ENCODE data around the gene KLHL40. TPM values are rescaled to one million over a fixed set of nuclear protein-coding genes. Genes with fewer than 3 reads are reported as not detected.

KLHL40 gene
- total and polyA plus RNA-seq, 2 donors (not counting 1 experiment from before 2014, with no cell fraction given), result not detected

DNA sequence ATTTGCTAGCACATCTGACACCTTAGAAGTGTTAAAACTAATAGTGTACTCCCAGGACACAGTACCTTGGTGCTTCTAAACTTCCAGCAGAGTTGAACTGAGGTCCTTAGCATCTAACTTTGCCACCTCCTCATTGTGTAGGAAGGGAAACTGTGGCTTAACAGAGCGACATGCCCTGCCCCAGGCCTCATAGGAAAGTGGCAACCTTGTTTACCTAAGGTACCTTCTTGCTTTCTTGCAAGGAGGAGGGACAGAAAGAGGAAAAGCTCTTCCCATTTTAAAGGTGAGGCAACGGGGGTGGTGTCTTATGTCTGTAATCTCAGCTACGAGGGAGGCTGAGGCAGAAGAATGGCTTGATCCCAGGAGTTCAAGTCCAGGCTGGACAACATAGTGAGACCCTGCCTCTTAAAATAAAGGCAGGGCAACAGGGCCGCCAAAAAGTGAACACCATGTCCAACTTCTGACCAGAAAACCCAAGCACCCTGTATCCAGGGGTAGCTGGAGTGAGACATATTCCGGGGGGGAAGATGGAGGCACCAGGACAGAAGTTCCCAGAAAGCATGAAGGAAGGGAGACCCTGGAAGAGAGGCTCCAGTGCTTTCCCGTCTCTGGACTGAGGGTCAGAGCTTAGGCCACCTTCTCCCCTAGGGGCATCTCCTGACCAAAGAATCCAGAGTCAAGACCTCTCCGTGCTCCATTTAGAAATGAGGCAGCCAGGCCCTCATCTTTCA lies 540 bp upstream of the KLHL40 start:
- no peak for DNase-seq (ENCODE audit: low read depth in 2 of 2)
- H3K4me2 ChIP-seq (ENCODE audit: extremely low read depth, insufficient read depth, low read length), result no peak overlapping the region
- TF ChIP-seq EZH2 (IDR thresholded peaks at IDR 0.05; ENCODE audit: low read length, missing control alignments), result no peak
- TF ChIP-seq, protein P1, sequence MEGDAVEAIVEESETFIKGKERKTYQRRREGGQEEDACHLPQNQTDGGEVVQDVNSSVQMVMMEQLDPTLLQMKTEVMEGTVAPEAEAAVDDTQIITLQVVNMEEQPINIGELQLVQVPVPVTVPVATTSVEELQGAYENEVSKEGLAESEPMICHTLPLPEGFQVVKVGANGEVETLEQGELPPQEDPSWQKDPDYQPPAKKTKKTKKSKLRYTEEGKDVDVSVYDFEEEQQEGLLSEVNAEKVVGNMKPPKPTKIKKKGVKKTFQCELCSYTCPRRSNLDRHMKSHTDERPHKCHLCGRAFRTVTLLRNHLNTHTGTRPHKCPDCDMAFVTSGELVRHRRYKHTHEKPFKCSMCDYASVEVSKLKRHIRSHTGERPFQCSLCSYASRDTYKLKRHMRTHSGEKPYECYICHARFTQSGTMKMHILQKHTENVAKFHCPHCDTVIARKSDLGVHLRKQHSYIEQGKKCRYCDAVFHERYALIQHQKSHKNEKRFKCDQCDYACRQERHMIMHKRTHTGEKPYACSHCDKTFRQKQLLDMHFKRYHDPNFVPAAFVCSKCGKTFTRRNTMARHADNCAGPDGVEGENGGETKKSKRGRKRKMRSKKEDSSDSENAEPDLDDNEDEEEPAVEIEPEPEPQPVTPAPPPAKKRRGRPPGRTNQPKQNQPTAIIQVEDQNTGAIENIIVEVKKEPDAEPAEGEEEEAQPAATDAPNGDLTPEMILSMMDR (conservative IDR thresholded peaks at IDR 0.05 in 1 of 2, IDR thresholded peaks at IDR 0.05 in 1 of 2; ENCODE audit: low read depth in 1 of 2, low read length in 2 of 2), result no peak
- peaks cover 13% of the 10 kb centered on the region for H3K4me1 ChIP-seq (ENCODE audit: control insufficient read depth, extremely low read depth, insufficient read depth, low read length)
- no peaks in the 10 kb centered on the region for H4K20me1 ChIP-seq (ENCODE audit: control insufficient read depth, extremely low read depth, insufficient read depth, low read length)
- H3K36me3 ChIP-seq (ENCODE audit: control insufficient read depth, insufficient read depth, low read length), result no peaks in the 10 kb centered on the region
- no peaks in the 10 kb centered on the region for H3K79me2 ChIP-seq (ENCODE audit: control insufficient read depth, insufficient read depth, low read length)
- peaks cover 15% of the 10 kb centered on the region for H3K27me3 ChIP-seq (ENCODE audit: control insufficient read depth, insufficient read depth, low read length)
- no peak overlapping the region for H3K27ac ChIP-seq (ENCODE audit: insufficient read depth, low read length)
- no peak overlapping the region for H3K9ac ChIP-seq (ENCODE audit: insufficient read depth, low read length)
- H3K4me3 ChIP-seq (replicated peaks in 1 of 4; ENCODE audit: control extremely low read depth in 1 of 4, insufficient read depth in 1 of 4, low read depth in 3 of 4, low read length in 4 of 4), result no peak overlapping the region
- H2AFZ ChIP-seq (ENCODE audit: low read length), result no peak overlapping the region
- no peaks in the 10 kb centered on the region for H3K9me3 ChIP-seq (ENCODE audit: control insufficient read depth, insufficient read depth, low read depth, low read length)

DNA sequence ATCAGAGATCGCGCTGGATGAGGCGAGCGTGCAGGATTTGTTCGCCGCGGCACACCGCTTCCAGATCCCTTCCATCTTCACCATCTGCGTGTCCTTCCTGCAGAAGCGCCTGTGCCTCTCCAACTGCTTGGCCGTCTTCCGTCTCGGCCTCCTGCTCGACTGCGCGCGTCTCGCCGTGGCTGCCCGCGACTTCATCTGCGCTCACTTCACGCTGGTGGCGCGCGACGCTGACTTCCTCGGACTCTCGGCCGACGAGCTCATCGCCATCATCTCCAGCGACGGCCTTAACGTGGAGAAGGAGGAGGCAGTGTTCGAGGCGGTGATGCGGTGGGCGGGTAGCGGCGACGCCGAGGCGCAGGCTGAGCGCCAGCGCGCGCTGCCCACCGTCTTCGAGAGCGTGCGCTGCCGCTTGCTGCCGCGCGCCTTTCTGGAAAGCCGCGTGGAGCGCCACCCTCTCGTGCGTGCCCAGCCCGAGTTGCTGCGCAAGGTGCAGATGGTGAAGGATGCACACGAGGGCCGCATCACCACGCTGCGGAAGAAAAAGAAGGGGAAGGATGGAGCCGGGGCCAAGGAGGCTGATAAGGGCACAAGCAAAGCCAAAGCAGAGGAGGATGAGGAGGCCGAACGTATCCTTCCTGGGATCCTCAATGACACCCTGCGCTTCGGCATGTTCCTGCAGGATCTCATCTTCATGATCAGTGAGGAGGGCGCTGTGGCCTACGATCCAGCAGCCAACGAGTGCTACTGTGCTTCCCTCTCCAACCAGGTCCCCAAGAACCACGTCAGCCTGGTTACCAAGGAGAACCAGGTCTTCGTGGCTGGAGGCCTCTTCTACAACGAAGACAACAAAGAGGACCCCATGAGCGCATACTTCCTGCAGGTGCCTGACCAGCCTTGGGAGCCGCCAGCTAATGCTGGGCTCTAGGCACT lies 819 bp downstream of the KLHL40 start:
- Histone ChIP-seq H3K9ac (ENCODE audit: insufficient read depth, low read length) (no peak overlapping the region), H3K9me3 (ENCODE audit: control insufficient read depth, insufficient read depth, low read depth, low read length) (no peaks in the 10 kb centered on the region), H3K4me3 (replicated peaks in 1 of 4; ENCODE audit: control extremely low read depth in 1 of 4, insufficient read depth in 1 of 4, low read depth in 3 of 4, low read length in 4 of 4) (no peak overlapping the region), H3K4me1 (ENCODE audit: control insufficient read depth, extremely low read depth, insufficient read depth, low read length) (peaks cover 9% of the 10 kb centered on the region), H3K4me2 (ENCODE audit: extremely low read depth, insufficient read depth, low read length) (peak overlapping the region; percentile 4), H4K20me1 (ENCODE audit: control insufficient read depth, extremely low read depth, insufficient read depth, low read length) (no peaks in the 10 kb centered on the region), H3K36me3 (ENCODE audit: control insufficient read depth, insufficient read depth, low read length) (no peaks in the 10 kb centered on the region), H3K79me2 (ENCODE audit: control insufficient read depth, insufficient read depth, low read length) (no peaks in the 10 kb centered on the region), H3K27me3 (ENCODE audit: control insufficient read depth, insufficient read depth, low read length) (peaks cover 17% of the 10 kb centered on the region), H3K27ac (ENCODE audit: insufficient read depth, low read length) (no peak overlapping the region), H2AFZ (ENCODE audit: low read length) (peak overlapping the region; percentile 23)
- peak in 1 of 2 donors; percentile 17 for DNase-seq (ENCODE audit: low read depth in 2 of 2)
- TF ChIP-seq, protein P1 (conservative IDR thresholded peaks at IDR 0.05 in 1 of 2, IDR thresholded peaks at IDR 0.05 in 1 of 2; ENCODE audit: low read depth in 1 of 2, low read length in 2 of 2), result no peak
- peak; percentile 79 for TF ChIP-seq EZH2 (IDR thresholded peaks at IDR 0.05; ENCODE audit: low read length, missing control alignments)

Measured in fibroblast of lung (primary cell).